Measurements from ENCODE around the gene ZP3.
"Not testable (repeated sequence)": the region's sequence is repeated elsewhere in the genome, so short reads cannot be mapped to it uniquely, and the experiment has no call there.

Gene ZP3

GRCh38 chr7:76485822-76486610 lies 61.3 kb downstream of the ZP3 start:
- not testable (repeated sequence) for DNase-seq (ENCODE audit: low read depth)

- DNase-seq (ENCODE audit: low read depth): not testable (repeated sequence)
Measured at GRCh38 chr7:76486618-76487017, 61.9 kb downstream of the ZP3 start.

GRCh38 chr7:76487969-76488368 lies 63.2 kb downstream of the ZP3 start:
- DNase-seq (ENCODE audit: low read depth): not testable (repeated sequence)

Data from HS-27A (cell line).